NCI-H2107 treated with DMSO at 0.1 percent for 48 hours (cell line): ENCODE measurements around the gene AGTRAP.

ENCODE experiments used
- DNase-seq: peaks from one replicate; lab custom pipeline; 2025; ENCODE audit not compliant: unreplicated experiment; lab: John Stamatoyannopoulos, UW

The AGTRAP gene

GRCh38 chr1:11705596-11705995 lies 30.3 kb upstream of the AGTRAP start:
- DNase-seq: no peak

DNA sequence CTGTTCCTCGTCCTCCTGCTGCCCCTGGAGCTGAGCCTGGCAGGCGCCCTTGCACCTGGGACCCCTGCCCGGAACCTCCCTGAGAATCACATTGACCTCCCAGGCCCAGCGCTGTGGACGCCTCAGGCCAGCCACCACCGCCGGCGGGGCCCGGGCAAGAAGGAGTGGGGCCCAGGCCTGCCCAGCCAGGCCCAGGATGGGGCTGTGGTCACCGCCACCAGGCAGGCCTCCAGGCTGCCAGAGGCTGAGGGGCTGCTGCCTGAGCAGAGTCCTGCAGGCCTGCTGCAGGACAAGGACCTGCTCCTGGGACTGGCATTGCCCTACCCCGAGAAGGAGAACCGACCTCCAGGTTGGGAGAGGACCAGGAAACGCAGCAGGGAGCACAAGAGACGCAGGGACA lies 29.6 kb upstream of the AGTRAP start:
- no peak for DNase-seq

DNA sequence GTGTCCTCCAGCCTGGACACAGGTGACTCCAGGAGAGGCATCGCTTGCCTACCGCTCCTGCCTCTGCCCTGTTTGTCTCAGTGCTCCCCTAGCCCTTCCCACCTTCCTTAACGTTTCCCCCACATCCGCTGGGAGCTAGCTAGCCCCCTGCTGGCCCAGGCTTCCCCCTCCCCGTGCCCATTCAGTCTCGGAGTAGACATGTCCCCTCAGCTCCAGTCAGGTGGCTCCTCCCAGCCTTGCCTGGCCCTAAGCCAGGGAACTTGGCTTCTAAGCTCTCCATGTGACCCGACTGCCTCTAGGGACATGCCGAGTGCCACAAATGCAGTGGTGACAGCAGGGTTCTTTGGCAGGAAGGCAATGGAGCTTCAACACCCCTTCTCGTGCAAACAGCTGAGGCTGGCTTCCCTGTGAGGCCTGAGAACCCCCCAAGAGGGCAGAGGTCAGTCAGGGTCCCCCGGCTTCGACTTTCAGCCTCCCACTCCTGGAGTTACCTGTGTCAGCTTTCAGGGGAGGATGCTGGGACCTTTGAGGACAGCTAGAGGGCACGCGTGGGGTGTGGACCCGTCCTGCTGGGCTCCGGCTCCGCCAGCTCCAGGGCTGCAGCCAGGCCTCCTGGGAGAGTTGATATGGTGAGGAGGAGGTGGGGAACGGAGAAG lies 28.2 kb upstream of the AGTRAP start:
- peak; percentile 88 for DNase-seq

DNA sequence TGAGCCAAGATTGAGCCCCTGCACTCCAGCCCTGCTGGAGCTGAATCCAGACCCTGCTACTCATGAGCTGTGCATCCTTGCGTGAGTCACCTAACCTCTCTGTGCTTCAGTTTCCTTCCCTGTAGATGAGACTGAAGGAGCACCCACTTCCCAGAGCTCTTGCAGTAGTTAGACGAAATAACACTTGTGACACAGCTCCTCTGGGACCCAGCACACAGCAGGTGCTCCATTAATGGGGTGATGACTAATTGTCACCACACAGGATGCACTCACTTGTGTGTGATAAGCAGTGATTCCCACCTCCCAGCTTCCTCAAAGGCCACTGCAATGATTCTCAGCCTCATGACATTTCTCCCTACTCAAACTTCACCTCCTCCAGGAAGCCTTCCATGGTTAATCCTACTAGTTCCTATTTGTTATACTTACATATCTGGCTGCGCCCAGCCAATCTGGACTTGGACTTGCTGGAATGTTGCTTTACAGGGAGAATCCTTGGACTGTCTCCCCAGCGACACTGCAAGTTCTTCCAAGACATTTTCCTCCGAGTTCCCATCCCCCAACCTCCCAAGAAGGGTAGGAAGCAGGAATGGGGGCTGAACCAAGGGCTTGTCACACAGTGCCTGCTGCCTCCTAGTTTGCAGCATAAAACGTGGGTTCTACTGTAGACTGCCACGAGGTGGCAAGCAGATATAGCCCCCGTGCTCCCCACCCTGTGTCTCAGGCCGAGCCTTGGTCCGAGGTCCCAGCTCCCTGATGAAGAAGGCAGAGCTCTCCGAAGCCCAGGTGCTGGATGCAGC lies 27.2 kb upstream of the AGTRAP start:
- no peak for DNase-seq

GRCh38 chr1:11711490-11711889 lies 24.4 kb upstream of the AGTRAP start:
- no peak for DNase-seq

DNA sequence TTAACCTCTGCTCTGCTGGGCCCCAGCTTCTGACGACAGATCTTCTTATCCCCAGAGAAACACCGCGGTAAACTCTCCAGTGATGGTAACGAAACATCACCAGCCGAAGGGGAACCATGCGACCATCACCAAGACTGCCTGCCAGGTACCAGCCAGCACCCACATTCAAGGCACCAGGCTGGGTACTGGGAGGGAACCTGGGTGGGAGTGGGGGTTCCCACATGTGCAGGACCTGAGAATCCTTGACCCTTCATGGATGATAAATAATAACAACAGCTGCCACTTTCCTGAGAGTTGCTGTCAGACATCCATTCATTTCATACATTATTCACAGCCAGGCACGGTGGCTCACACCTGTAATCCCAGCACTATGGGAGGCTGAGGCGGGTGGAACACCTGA lies 23.7 kb upstream of the AGTRAP start:
- DNase-seq: no peak

DNA sequence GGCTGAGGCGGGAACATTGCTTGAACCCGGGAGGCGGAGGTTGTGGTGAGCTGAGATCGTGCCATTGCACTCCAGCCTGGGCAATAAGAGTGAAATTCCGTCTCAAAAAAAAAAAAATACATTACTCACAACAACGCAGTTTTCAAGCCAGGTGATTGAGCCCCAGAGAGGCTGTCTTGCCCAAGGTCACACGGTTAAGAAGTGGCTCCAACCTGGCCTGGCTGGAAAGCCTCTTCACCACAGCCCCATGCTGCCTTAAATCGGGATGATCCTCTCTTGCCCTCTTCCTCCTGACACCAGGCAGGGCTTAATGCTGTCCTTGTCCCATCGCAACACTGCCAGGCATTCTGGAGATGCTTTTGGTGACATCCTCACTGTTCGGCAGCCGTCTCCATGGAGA lies 22.8 kb upstream of the AGTRAP start:
- no peak for DNase-seq

- no peak for DNase-seq
These were observed 20.9 kb upstream of the AGTRAP start for GRCh38 chr1:11714831-11715575.

DNA sequence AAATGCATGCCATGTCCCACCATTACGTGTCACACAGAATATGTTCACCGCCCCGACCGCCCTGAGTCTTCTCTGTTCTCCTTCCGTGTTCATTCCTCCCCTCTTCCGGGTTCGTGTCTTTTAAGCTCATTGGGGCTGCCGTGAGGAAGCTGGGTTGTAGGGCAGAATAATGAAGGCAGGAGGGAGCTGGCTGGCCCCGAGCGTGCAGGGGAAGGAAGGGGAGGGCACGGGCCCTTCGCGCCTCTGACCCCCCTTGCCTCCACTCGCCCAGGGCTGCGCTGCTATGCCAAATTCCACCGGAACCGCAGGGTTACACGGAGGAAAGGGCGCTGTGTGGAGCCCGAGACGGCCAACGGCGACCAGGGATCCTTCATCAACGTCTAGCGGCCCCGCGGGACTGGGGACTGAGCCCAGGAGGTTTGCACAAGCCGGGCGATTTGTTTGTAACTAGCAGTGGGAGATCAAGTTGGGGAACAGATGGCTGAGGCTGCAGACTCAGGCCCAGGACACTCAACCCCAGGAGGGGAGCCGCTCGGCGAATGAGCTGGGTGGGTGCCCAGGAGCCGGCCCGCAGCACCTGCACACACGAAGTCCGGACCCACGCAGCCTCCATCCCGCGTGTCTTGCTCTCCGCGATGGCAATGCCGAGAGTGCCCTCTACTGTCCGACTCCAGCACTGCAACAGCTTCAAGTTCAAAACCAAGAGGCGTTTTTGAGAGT lies 16.5 kb upstream of the AGTRAP start:
- peak; percentile 49 for DNase-seq

- no peak for DNase-seq
These were observed 15.9 kb upstream of the AGTRAP start for GRCh38 chr1:11720033-11720376.

DNA sequence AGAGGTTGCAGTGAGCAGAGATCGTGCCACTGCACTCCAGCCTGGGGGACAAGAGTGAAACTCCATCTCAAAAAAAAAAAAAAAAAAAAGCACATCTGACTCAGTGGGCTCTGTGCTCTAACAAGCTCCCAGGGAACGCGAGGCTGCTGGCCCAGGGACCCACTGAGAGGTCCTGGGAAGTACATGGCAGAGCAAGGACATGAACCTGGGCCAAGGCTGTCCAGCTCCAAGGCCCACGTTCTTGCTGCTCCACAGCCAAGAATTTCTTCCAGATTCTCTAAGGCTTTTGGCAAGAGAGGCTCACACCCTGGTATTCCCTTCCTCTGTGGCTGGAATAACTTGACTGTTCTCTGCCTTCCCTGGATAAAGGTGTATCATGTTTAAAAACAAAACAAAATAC lies 15.4 kb upstream of the AGTRAP start:
- no peak for DNase-seq

DNA sequence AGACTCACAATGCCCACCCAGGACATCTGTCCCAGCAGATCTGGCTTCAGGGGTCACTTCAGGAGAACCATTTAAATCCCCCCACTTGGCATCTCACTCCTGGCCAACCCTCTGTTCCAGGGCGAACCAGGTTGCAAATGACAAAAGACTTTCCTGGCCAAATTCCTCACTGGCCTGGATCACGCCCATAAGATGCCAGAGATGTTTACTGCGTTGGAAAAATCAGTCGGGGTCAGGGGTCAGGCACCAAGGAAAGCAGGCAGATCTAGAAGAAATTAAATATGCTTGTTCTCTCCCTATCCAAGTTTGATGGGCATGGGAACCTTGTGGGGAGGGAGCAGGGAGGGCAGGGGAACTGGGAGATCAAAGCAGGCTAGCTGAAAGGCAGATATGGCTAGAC lies 14.6 kb upstream of the AGTRAP start:
- DNase-seq: no peak

GRCh38 chr1:11722538-11722937 lies 13.4 kb upstream of the AGTRAP start:
- no peak for DNase-seq

- DNase-seq: no peak
These were observed 10.3 kb upstream of the AGTRAP start for GRCh38 chr1:11725616-11726015.

GRCh38 chr1:11727119-11727518 lies 8.8 kb upstream of the AGTRAP start:
- DNase-seq: no peak

GRCh38 chr1:11728126-11728806 lies 7.7 kb upstream of the AGTRAP start:
- DNase-seq: no peak

GRCh38 chr1:11729155-11729497 lies 6.8 kb upstream of the AGTRAP start:
- DNase-seq: no peak

GRCh38 chr1:11729498-11730428 lies 6.2 kb upstream of the AGTRAP start:
- DNase-seq: no peak

- DNase-seq: no peak
These were observed 5.5 kb upstream of the AGTRAP start for GRCh38 chr1:11730429-11730891.
